ENCODE measurements around the gene FCHSD2. TPM values are rescaled to one million over a fixed set of nuclear protein-coding genes. Genes with fewer than 3 reads are reported as not detected.

The FCHSD2 gene
- total and polyA plus RNA-seq, 2 of the 8 experiments (the other 6 are each of a cell fraction or from before 2014, with no cell fraction given), result 4.1 to 7.8 TPM

DNA sequence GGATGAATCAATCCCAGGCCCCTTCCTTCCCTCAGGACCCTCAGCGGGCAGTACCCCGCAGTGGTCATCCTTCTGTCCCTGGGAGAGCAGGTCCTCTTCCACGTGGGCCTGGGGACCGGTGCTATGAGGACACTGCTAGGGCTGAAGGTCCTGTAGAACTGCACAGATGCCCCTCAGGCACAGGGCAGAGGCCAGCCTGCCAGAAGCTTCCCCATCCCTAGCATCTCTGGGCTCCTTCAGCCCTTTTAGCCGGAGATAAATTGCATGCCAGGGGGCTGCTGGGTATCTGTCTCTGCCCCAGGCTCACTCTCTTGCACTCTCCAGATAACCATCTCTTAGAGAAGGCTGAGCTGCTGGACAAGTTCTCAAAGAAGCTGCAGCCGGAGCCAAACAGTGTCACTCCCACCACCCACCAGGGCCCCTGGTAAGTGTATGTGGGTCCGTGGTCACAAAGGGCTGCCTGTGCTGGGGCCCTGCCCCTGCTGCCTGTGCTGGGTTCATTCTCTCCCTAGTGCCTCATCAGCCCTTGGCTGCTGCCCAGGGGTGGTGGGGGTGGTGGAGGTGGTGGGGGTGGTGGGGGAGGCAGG is 325.6 kb downstream of the FCHSD2 start (continued):
- no peak for TF ChIP-seq POU5F1 (IDR thresholded peaks at IDR 0.05; ENCODE audit: low read depth, low read length)
- no peak for TF ChIP-seq MAFK (IDR thresholded peaks at IDR 0.05; ENCODE audit: low read depth, low read length)
